Uterus (tissue), 2 donors: ENCODE results near the gene UBASH3A.

Experiments used
- CTCF ChIP-seq, 4 experiments: fragments of 200-600 bp in 2 of 4; fragments of 450-650 bp in 2 of 4; sonication (generic) in 2 of 4; IDR thresholded peaks; one replicate each; pipeline ENCODE4 v1.5.1; 2016 to 2019; ENCODE audit warnings: antibody characterized with exemption in 4 of 4, mild to moderate bottlenecking in 2 of 4, moderate library complexity in 1 of 4
- POLR2A ChIP-seq, 2 donors: fragments of 450-650 bp; IDR thresholded peaks; one replicate each; pipeline ENCODE4 v1.6.1; 2016; ENCODE audit warnings: antibody characterized with exemption in 2 of 2, mild to moderate bottlenecking in 1 of 2, moderate library complexity in 1 of 2

GRCh38 chr21:42413500-42413899 is 9.8 kb downstream of the UBASH3A start:
- TF ChIP-seq CTCF (IDR thresholded peaks at IDR 0.05) (no peak), POLR2A (IDR thresholded peaks at IDR 0.05) (no peak)
